IMR-90 (cell line): ENCODE measurements around the gene ECSIT. TPM values are rescaled to one million over a fixed set of nuclear protein-coding genes. Genes with fewer than 3 reads are reported as not detected.

Experiments
- ATAC-seq: fragments of 200-7000 bp; cut with Tn5 transposase; 2 replicates; pipeline ENCODE4 v1.9.1; 2020; ENCODE audit warnings: low read depth, mild to moderate bottlenecking, moderate library complexity
- BruUV-seq: library from RNA; stranded (reverse); fragments of 400-500 nt; replicated peaks from 2 replicates; lab custom pipeline; 2021; lab: Mats Ljungman, UMichigan
- CTCF ChIA-PET: fragments of 300-600 bp; formaldehyde crosslinking; extraction: SDS; loops from one replicate; lab custom pipeline; 2021; ENCODE audit warnings: antibody characterized with exemption; lab: Yijun Ruan, JAX
- POLR2A ChIA-PET: fragments of 300-600 bp; sonication (Branson Sonifier 250); formaldehyde crosslinking; loops from one replicate; lab custom pipeline; 2022; ENCODE audit warnings: antibody characterized with exemption; ENCODE audit not compliant: unreplicated experiment; lab: Charles Lee
- DNase-seq: peaks from one replicate; pipeline ENCODE4 v3.0.0; 2013
- H2AFZ ChIP-seq: replicated peaks from 2 replicates; pipeline ENCODE3; 2013; ENCODE audit warnings: low read length, mild to moderate bottlenecking; ENCODE audit not compliant: poor library complexity
- H2AK5ac ChIP-seq: 2 replicates; pipeline ENCODE4 v1.6.1; 2013; ENCODE audit warnings: low read depth, low read length, inconsistent platforms
- H2AK9ac ChIP-seq: replicated peaks from 2 replicates; pipeline ENCODE3; 2013; ENCODE audit warnings: mild to moderate bottlenecking, low read depth, low read length, moderate library complexity; ENCODE audit not compliant: poor library complexity
- H2BK120ac ChIP-seq: 2 replicates; pipeline ENCODE4 v1.6.1; 2013; ENCODE audit warnings: low read depth, low read length, inconsistent platforms
- H2BK15ac ChIP-seq: 3 replicates; pipeline ENCODE4 v1.6.1; 2013; ENCODE audit warnings: low read depth, low read length, inconsistent platforms
- H2BK20ac ChIP-seq: 2 replicates; pipeline ENCODE4 v1.6.1; 2013; ENCODE audit warnings: low read depth, mild to moderate bottlenecking, inconsistent platforms, low read length, moderate library complexity
- H2BK5ac ChIP-seq: 2 replicates; pipeline ENCODE4 v1.6.1; 2013; ENCODE audit warnings: mild to moderate bottlenecking, low read depth, low read length, inconsistent platforms; ENCODE audit not compliant: poor library complexity, severe bottlenecking
- H3K14ac ChIP-seq: replicated peaks from 2 replicates; pipeline ENCODE4 v1.6.1; 2013; ENCODE audit warnings: low read depth, low read length, inconsistent platforms
- H3K18ac ChIP-seq: 2 replicates; pipeline ENCODE4 v1.6.1; 2013; ENCODE audit warnings: low read depth, low read length, control low read depth
- H3K23ac ChIP-seq: 2 replicates; pipeline ENCODE4 v1.6.1; 2013; ENCODE audit warnings: low read depth, low read length, inconsistent platforms
- H3K27ac ChIP-seq: 2 replicates; pipeline ENCODE4 v1.5.1; 2013; ENCODE audit warnings: mild to moderate bottlenecking, control low read depth, low read length; ENCODE audit not compliant: insufficient read depth
- H3K27me3 ChIP-seq: 2 replicates; pipeline ENCODE4 v1.6.1; 2013; ENCODE audit warnings: low read length; ENCODE audit not compliant: control insufficient read depth, insufficient read depth
- H3K36me3 ChIP-seq: 2 replicates; pipeline ENCODE4 v1.6.1; 2013; ENCODE audit warnings: low read length, mixed read lengths; ENCODE audit not compliant: control insufficient read depth, insufficient read depth
- H3K4ac ChIP-seq: 2 replicates; pipeline ENCODE4 v1.6.1; 2013; ENCODE audit warnings: low read depth, low read length, inconsistent platforms
- H3K4me1 ChIP-seq: 2 replicates; pipeline ENCODE4 v1.6.1; 2013; ENCODE audit warnings: low read length, mixed read lengths; ENCODE audit not compliant: control insufficient read depth, insufficient read depth
- H3K4me2 ChIP-seq: 2 replicates; pipeline ENCODE4 v1.6.1; 2013; ENCODE audit warnings: low read depth, mild to moderate bottlenecking, control low read depth, low read length, moderate library complexity
- H3K4me3 ChIP-seq: 2 replicates; pipeline ENCODE4 v1.5.1; 2013; ENCODE audit warnings: low read depth, mild to moderate bottlenecking, control low read depth, low read length, moderate library complexity; ENCODE audit not compliant: insufficient read depth
- H3K56ac ChIP-seq: 2 replicates; pipeline ENCODE4 v1.6.1; 2013; ENCODE audit warnings: low read length, inconsistent platforms; ENCODE audit not compliant: insufficient read depth; ENCODE audit errors: extremely low read depth
- H3K79me1 ChIP-seq, 2 experiments: 2 replicates each; pipeline ENCODE4 v1.6.1; 2013; ENCODE audit warnings: low read length in 2 of 2, inconsistent platforms in 1 of 2, low read depth in 1 of 2
- H3K9ac ChIP-seq: 2 replicates; pipeline ENCODE4 v1.6.1; 2013; ENCODE audit warnings: low read depth, low read length, control low read depth
- H3K9me1 ChIP-seq: 2 replicates; pipeline ENCODE4 v1.6.1; 2013; ENCODE audit warnings: low read length, inconsistent platforms; ENCODE audit not compliant: insufficient read depth
- H3K9me3 ChIP-seq: 2 replicates; pipeline ENCODE4 v1.6.1; 2013; ENCODE audit warnings: low read length; ENCODE audit not compliant: control insufficient read depth, insufficient read depth
- H4K20me1 ChIP-seq: 2 replicates; pipeline ENCODE4 v1.6.1; 2013; ENCODE audit warnings: low read length, inconsistent platforms; ENCODE audit not compliant: insufficient read depth
- H4K5ac ChIP-seq: 2 replicates; pipeline ENCODE4 v1.6.1; 2013; ENCODE audit warnings: mild to moderate bottlenecking, low read depth, low read length, control low read depth
- H4K8ac ChIP-seq, 2 experiments: 2 replicates each; pipeline ENCODE4 v1.6.1; 2013; ENCODE audit warnings: low read depth in 2 of 2, low read length in 2 of 2, control low read depth in 1 of 2, inconsistent platforms in 1 of 2
- H4K91ac ChIP-seq: 2 replicates; pipeline ENCODE4 v1.6.1; 2013; ENCODE audit warnings: low read depth, low read length, inconsistent platforms; ENCODE audit not compliant: insufficient read depth
- BHLHE40 ChIP-seq: fragments of 150-350 bp; IDR thresholded peaks from 2 replicates; pipeline ENCODE4 v1.6.1; 2016; ENCODE audit warnings: mild to moderate bottlenecking, low read depth, low read length
- CHD1 ChIP-seq: IDR thresholded peaks from 2 replicates; pipeline ENCODE4 v1.6.1; 2012; ENCODE audit warnings: low read depth, low read length, improper control_type of control experiment
- FOS ChIP-seq: fragments of 150-350 bp; IDR thresholded peaks from 2 replicates; pipeline ENCODE4 v1.6.1; 2016; ENCODE audit warnings: low read depth, low read length
- MAFK ChIP-seq: IDR thresholded peaks from 2 replicates; pipeline ENCODE4 v1.6.1; 2012; ENCODE audit warnings: low read depth, low read length, improper control_type of control experiment
- MAZ ChIP-seq: IDR thresholded peaks from 2 replicates; pipeline ENCODE4 v1.6.1; 2012; ENCODE audit warnings: low read depth, mild to moderate bottlenecking, low read length, improper control_type of control experiment, moderate library complexity, borderline replicate concordance
- MXI1 ChIP-seq: IDR thresholded peaks from 2 replicates; pipeline ENCODE4 v1.6.1; 2012; ENCODE audit warnings: low read depth, mild to moderate bottlenecking, low read length, moderate library complexity, borderline replicate concordance
- NFE2L2 ChIP-seq: fragments of 150-350 bp; IDR thresholded peaks from 2 replicates; pipeline ENCODE4 v1.6.1; 2016; ENCODE audit warnings: low read depth, mild to moderate bottlenecking, low read length
- POLR2A ChIP-seq: IDR thresholded peaks from 2 replicates; pipeline ENCODE4 v1.6.1; 2012; ENCODE audit warnings: mild to moderate bottlenecking, low read depth, low read length
- RAD21 ChIP-seq: IDR thresholded peaks from 2 replicates; pipeline ENCODE4 v1.6.1; 2012; ENCODE audit warnings: low read length, improper control_type of control experiment
- RFX5 ChIP-seq: IDR thresholded peaks from 2 replicates; pipeline ENCODE4 v1.8.0; 2012; ENCODE audit warnings: low read depth, mild to moderate bottlenecking, low read length, moderate library complexity
- SMC3 ChIP-seq: fragments of 150-350 bp; IDR thresholded peaks from 2 replicates; pipeline ENCODE4 v1.6.1; 2016; ENCODE audit warnings: low read depth, mild to moderate bottlenecking, antibody characterized with exemption, low read length, moderate library complexity
- WGBS, 2 experiments: methylation state at CpG; one replicate each; pipeline versions ENCODE4 v1.1.5 to v1.1.7; 2013; ENCODE audit warnings: missing lambda C conversion rate in 2 of 2; ENCODE audit not compliant: insufficient read length in 1 of 2; ENCODE audit errors: extremely low coverage in 2 of 2; 5-methylcytosine and 5-hydroxymethylcytosine counted together
- dilution Hi-C: fragments of 300-500 bp; cut with HindIII; formaldehyde crosslinking; loops from one replicate; pipeline ENCODE4 v1.14.3; 2018; ENCODE audit warnings: low sequenced_read_pairs; ENCODE audit not compliant: unreplicated experiment
- in situ Hi-C: fragments of 300-500 bp; cut with MboI; formaldehyde crosslinking; loops from 3 replicates; pipeline ENCODE4 v1.14.3; 2019; ENCODE audit warnings: low sequenced_read_pairs, inconsistent platforms, mixed read lengths
- intact Hi-C: fragments of 100-400 bp; cut with micrococcal nuclease; formaldehyde crosslinking; loops from 2 replicates; pipeline ENCODE4 v1.10.0; 2022
- polyA plus RNA-seq, 3 experiments: library from polyadenylated mRNA; depleted of rRNA; stranded (reverse); fragments of >200 nt; gene quantifications; 2 replicates each; pipeline ENCODE4 v1.2.3, GENCODE V29; 2012; ENCODE audit warnings: low replicate concordance in 1 of 3
- total RNA-seq: library from RNA; depleted of rRNA; stranded (reverse); fragments of >200 nt; gene quantifications from 2 replicates; pipeline ENCODE4 v1.2.3, GENCODE V29; 2012
- TF ChIP-seq, protein P1 (sequence below): fragments of 150-350 bp; IDR thresholded peaks from 2 replicates; pipeline ENCODE4 v1.6.1; 2017; ENCODE audit warnings: mild to moderate bottlenecking, antibody characterized with exemption, low read length, low read depth
- TF ChIP-seq, protein P2 (sequence below): fragments of 150-350 bp; IDR thresholded peaks from 2 replicates; pipeline ENCODE4 v1.6.1; 2016; ENCODE audit warnings: low read depth, mild to moderate bottlenecking, low read length, moderate library complexity, borderline replicate concordance
- TF ChIP-seq, protein P3 (sequence below): conservative IDR thresholded peaks from 2 replicates; pipeline ENCODE4 v1.5.1; 2012; ENCODE audit warnings: mild to moderate bottlenecking, low read depth, low read length, improper control_type of control experiment

ECSIT gene
- total and polyA plus RNA-seq, 2 of the 4 experiments (the other 2 are of a cell fraction): 30.5 to 42.3 TPM

DNA sequence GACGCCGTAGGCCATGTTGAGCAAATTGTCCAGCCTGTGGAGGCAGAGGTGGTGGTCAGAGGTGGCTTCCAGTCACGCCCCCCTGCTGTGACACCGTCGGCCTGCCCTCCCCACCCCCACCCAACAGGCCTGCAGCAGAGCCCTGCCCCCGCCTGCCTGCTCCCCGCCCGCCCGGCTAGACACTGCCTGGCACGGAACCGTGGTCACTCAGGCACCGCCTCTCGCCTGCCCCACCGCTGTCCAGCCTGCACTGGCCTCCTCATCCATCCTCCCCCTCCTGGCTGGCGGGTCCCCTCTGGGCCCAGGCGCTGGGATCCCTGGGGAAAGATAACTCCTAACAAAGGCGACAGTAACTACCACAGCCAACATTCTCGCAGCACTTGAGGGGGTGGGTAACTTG lies 71.8 kb downstream of the ECSIT start:
- in situ Hi-C loops: no loop called here
- POLR2A ChIA-PET: no interaction called here

More for the DNA sequence above, 71.8 kb downstream of the ECSIT start:
- Histone ChIP-seq H3K4ac (no peak overlapping the region), H3K27ac (no peak overlapping the region), H2AK5ac (no peak overlapping the region), H3K9me1 (no peaks in the 10 kb centered on the region), H3K9ac (no peak overlapping the region), H3K79me1 (no peaks in the 10 kb centered on the region), H3K18ac (no peak overlapping the region), H2BK5ac (no peak overlapping the region), H3K9me3 (no peaks in the 10 kb centered on the region), H3K27me3 (no peaks in the 10 kb centered on the region; the same call in 1 of the 2 replicates), H4K8ac (no peak overlapping the region), H3K14ac (no peak overlapping the region), H2BK120ac (no peak overlapping the region), H3K4me1 (no peaks in the 10 kb centered on the region), H3K4me3 (no peak overlapping the region), H4K20me1 (no peaks in the 10 kb centered on the region), H2AFZ (no peak overlapping the region), H4K91ac (no peak overlapping the region), H3K56ac (no peak overlapping the region), H3K4me2 (no peak overlapping the region), H2BK15ac (no peak overlapping the region), H3K23ac (no peak overlapping the region), H3K36me3 (no peaks in the 10 kb centered on the region), H4K5ac (no peak overlapping the region), H2BK20ac (no peak overlapping the region), H2AK9ac (no peak overlapping the region)
- WGBS, 2 experiments: no CpG with 5 or more reads among the region's 18 CpGs
- no TSS peak for BruUV-seq
- intact Hi-C loops (no loop called here), dilution Hi-C loops (no loop called here)
- TF ChIP-seq, protein P1, sequence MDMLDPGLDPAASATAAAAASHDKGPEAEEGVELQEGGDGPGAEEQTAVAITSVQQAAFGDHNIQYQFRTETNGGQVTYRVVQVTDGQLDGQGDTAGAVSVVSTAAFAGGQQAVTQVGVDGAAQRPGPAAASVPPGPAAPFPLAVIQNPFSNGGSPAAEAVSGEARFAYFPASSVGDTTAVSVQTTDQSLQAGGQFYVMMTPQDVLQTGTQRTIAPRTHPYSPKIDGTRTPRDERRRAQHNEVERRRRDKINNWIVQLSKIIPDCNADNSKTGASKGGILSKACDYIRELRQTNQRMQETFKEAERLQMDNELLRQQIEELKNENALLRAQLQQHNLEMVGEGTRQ: no peak
- TF ChIP-seq BHLHE40: no peak
- TF ChIP-seq RAD21: no peak
- no peak for TF ChIP-seq FOS
- TF ChIP-seq MAFK: no peak
- no peak for TF ChIP-seq NFE2L2
- no peak for TF ChIP-seq RFX5
- TF ChIP-seq, protein P2, sequence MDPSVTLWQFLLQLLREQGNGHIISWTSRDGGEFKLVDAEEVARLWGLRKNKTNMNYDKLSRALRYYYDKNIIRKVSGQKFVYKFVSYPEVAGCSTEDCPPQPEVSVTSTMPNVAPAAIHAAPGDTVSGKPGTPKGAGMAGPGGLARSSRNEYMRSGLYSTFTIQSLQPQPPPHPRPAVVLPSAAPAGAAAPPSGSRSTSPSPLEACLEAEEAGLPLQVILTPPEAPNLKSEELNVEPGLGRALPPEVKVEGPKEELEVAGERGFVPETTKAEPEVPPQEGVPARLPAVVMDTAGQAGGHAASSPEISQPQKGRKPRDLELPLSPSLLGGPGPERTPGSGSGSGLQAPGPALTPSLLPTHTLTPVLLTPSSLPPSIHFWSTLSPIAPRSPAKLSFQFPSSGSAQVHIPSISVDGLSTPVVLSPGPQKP: no peak
- TF ChIP-seq CHD1: no peak
- no peak for TF ChIP-seq POLR2A
- no peak for TF ChIP-seq SMC3
- TF ChIP-seq, protein P3, sequence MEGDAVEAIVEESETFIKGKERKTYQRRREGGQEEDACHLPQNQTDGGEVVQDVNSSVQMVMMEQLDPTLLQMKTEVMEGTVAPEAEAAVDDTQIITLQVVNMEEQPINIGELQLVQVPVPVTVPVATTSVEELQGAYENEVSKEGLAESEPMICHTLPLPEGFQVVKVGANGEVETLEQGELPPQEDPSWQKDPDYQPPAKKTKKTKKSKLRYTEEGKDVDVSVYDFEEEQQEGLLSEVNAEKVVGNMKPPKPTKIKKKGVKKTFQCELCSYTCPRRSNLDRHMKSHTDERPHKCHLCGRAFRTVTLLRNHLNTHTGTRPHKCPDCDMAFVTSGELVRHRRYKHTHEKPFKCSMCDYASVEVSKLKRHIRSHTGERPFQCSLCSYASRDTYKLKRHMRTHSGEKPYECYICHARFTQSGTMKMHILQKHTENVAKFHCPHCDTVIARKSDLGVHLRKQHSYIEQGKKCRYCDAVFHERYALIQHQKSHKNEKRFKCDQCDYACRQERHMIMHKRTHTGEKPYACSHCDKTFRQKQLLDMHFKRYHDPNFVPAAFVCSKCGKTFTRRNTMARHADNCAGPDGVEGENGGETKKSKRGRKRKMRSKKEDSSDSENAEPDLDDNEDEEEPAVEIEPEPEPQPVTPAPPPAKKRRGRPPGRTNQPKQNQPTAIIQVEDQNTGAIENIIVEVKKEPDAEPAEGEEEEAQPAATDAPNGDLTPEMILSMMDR: no peak
- TF ChIP-seq MXI1: no peak
- no peak for TF ChIP-seq MAZ
- ATAC-seq (peak; percentile 77), DNase-seq (no peak)
- CTCF ChIA-PET: no interaction called here
